K562 (cell line): ENCODE results near the gene ROPN1B. TPM values are rescaled to one million over a fixed set of nuclear protein-coding genes. Genes with fewer than 3 reads are reported as not detected.

ENCODE experiments used
- CHD1 ChIP-seq: fragments of 200-600 bp; sonication (generic); IDR thresholded peaks from one replicate; pipeline ENCODE4 v1.6.1; 2012; ENCODE audit warnings: mild to moderate bottlenecking, moderate library complexity, low read length, inconsistent platforms
- EGR1 ChIP-seq: fragments of 450-650 bp; conservative IDR thresholded peaks from 2 replicates; pipeline ENCODE4 v1.6.1; 2017; ENCODE audit warnings: mild to moderate bottlenecking
- ELF1 ChIP-seq: fragments of 200-800 bp; sonication (Bioruptor generic); IDR thresholded peaks from 2 replicates; pipeline ENCODE4 v1.6.1; 2016; ENCODE audit warnings: missing genetic modification characterization, missing compliant biosample characterization
- ETV5 ChIP-seq: sonication (generic); formaldehyde crosslinking; IDR thresholded peaks from 2 replicates; pipeline ENCODE4 v1.4.0; 2020; ENCODE audit warnings: low read depth, mild to moderate bottlenecking, missing genetic modification reagents
- KAT7 ChIP-seq: sonication (generic); formaldehyde crosslinking; IDR thresholded peaks from 2 replicates; pipeline ENCODE4 v1.8.0; 2022; ENCODE audit warnings: missing genetic modification reagents, mild to moderate bottlenecking, borderline replicate concordance
- MYNN ChIP-seq, 2 experiments: sonication (generic); formaldehyde crosslinking in 1 of 2; IDR thresholded peaks; 2 replicates each; pipeline versions ENCODE4 v1.5.0 to v1.6.1; 2016 to 2020; ENCODE audit warnings: antibody characterized with exemption in 1 of 2, missing genetic modification reagents in 1 of 2
- NR2C1 ChIP-seq, 2 experiments: fragments of 450-650 bp; IDR thresholded peaks; 2 replicates each; pipeline ENCODE4 v1.6.1; 2017; ENCODE audit warnings: mild to moderate bottlenecking in 2 of 2, antibody characterized with exemption in 1 of 2, inconsistent platforms in 1 of 2, missing compliant biosample characterization in 1 of 2, missing genetic modification characterization in 1 of 2
- POLR2A ChIP-seq: fragments of 450-650 bp; conservative IDR thresholded peaks from 2 replicates; pipeline ENCODE4 v1.6.1; 2016
- POLR2H ChIP-seq: IDR thresholded peaks from 2 replicates; pipeline ENCODE4 v1.6.1; 2016; ENCODE audit warnings: missing genetic modification characterization, low read depth, mild to moderate bottlenecking, control low read depth, missing compliant biosample characterization, moderate library complexity
- SIRT6 ChIP-seq: IDR thresholded peaks from one replicate; pipeline ENCODE4 v1.6.1; 2012; ENCODE audit warnings: low read depth, mild to moderate bottlenecking, control low read depth, inconsistent platforms, low read length, moderate library complexity
- TAF1 ChIP-seq: IDR thresholded peaks from 2 replicates; pipeline ENCODE4 v1.6.1; 2011; ENCODE audit warnings: mild to moderate bottlenecking, low read length, moderate library complexity; ENCODE audit not compliant: insufficient read depth, control insufficient read depth, severe bottlenecking; ENCODE audit errors: extremely low read depth
- TCF7L2 ChIP-seq: fragments of 150-350 bp; IDR thresholded peaks from 2 replicates; pipeline ENCODE4 v1.6.1; 2016; ENCODE audit warnings: low read depth, mild to moderate bottlenecking, low read length, moderate library complexity
- ZFX ChIP-seq: sonication (generic); formaldehyde crosslinking; IDR thresholded peaks from 2 replicates; pipeline ENCODE4 v1.8.0; 2022; ENCODE audit warnings: mild to moderate bottlenecking, missing genetic modification reagents, moderate library complexity
- ZNF12 ChIP-seq: sonication (generic); formaldehyde crosslinking; IDR thresholded peaks from 2 replicates; pipeline ENCODE4 v1.4.0; 2020; ENCODE audit warnings: mild to moderate bottlenecking, missing genetic modification reagents
- ZNF146 ChIP-seq: IDR thresholded peaks from one replicate; pipeline ENCODE4 v1.6.1; 2018; ENCODE audit warnings: missing compliant biosample characterization; ENCODE audit not compliant: unreplicated experiment
- ZNF324 ChIP-seq: fragments of 250-450 bp; sonication (Bioruptor Pico); IDR thresholded peaks from 2 replicates; pipeline ENCODE4 v1.4.0; 2020; ENCODE audit warnings: mild to moderate bottlenecking
- ZNF507 ChIP-seq: conservative IDR thresholded peaks from 2 replicates; pipeline ENCODE4 v1.6.1; 2017; ENCODE audit warnings: missing genetic modification characterization, missing compliant biosample characterization
- ZNF830 ChIP-seq: fragments of 250-450 bp; sonication (Bioruptor Pico); IDR thresholded peaks from 2 replicates; pipeline ENCODE4 v1.5.0; 2021; ENCODE audit warnings: mild to moderate bottlenecking
- polyA plus RNA-seq, 8 experiments: library from polyadenylated mRNA; depleted of rRNA in 4 of 8; stranded (reverse) in 5 of 8; unstranded in 3 of 8; fragments of >200 nt; fragmentation: Nextera tagmentation in 2 of 8; fragmentation: Illumina TruSeq in 1 of 8; extraction: Ambion mirVana in 2 of 8; extraction: Trizol in 1 of 8; gene quantifications; 2 replicates each; pipeline versions ENCODE4 v1.2.1 to v1.2.3, GENCODE V29; 2011 to 2014; ENCODE audit warnings: inconsistent platforms in 1 of 8, missing spikeins in 1 of 8
- total RNA-seq, 7 experiments: library from RNA; depleted of rRNA in 6 of 7; stranded (reverse); fragments of >200 nt in 6 of 7; fragmentation: Illumina TruSeq in 2 of 7; extraction: Trizol in 2 of 7; gene quantifications; 2 replicates each; pipeline versions ENCODE4 v1.2.1 to v1.2.3, GENCODE V29; 2011 to 2021; ENCODE audit warnings: low replicate concordance in 1 of 7
- TF ChIP-seq, protein P1 (sequence below): sonication (generic); formaldehyde crosslinking; IDR thresholded peaks from 2 replicates; pipeline ENCODE4 v1.4.0; 2020; ENCODE audit warnings: mild to moderate bottlenecking, missing genetic modification reagents
- TF ChIP-seq, protein P2 (sequence below), 3 experiments: fragments of 200-800 bp in 1 of 3; fragments of 250-450 bp in 1 of 3; fragments of 450-650 bp in 1 of 3; sonication (Bioruptor Pico) in 1 of 3; sonication (Bioruptor generic) in 1 of 3; formaldehyde crosslinking in 1 of 3; IDR thresholded peaks; 2 replicates each; pipeline versions ENCODE4 v1.6.1 to v1.8.0; 2016 to 2022; ENCODE audit warnings: mild to moderate bottlenecking in 2 of 3, missing genetic modification characterization in 2 of 3, missing compliant biosample characterization in 1 of 3, moderate library complexity in 1 of 3
- TF ChIP-seq, protein P3 (sequence below): fragments of 250-450 bp; sonication (Bioruptor Pico); IDR thresholded peaks from 2 replicates; pipeline ENCODE4 v1.4.0; 2020

ROPN1B gene
- total and polyA plus RNA-seq, 9 of the 15 experiments (the other 6 are each of a cell fraction or from before 2014, with no cell fraction given) = not detected

DNA sequence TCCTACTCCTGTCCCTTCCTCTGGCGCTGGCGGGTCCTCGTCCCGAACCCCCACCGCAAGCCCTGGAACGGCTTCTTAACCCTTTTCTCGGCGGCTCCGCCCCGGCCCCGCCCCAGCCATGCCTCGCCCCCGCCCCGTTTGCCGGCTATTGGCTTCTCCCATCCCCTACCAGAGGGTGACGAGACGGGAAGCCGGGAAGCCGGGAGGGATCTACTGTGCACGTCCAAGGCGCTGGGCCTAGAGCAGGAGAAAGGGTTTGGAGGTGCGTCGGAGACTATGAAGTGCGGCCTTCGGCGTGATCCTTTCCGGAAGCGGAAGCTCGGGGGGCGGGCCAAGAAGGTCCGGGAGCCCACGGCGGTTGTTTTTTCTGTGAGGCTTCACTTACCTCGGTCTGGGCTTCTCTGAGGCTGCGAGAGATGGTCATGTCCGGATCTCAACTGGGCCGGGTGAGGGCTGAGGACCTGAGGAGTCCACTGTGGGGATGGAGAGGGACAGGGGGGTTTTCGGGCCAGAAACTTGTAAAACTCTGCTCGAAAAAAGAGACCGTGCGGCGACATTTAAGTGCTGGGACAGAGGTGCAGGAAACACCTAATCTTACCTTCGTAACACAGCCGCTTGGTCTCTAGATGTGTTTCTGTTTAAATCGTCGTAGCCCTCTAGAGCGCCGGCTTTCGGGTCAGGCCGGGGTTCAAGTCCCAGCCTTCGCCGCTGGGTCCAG lies 21.4 kb downstream of the ROPN1B start (continued):
- TF ChIP-seq, protein P1, sequence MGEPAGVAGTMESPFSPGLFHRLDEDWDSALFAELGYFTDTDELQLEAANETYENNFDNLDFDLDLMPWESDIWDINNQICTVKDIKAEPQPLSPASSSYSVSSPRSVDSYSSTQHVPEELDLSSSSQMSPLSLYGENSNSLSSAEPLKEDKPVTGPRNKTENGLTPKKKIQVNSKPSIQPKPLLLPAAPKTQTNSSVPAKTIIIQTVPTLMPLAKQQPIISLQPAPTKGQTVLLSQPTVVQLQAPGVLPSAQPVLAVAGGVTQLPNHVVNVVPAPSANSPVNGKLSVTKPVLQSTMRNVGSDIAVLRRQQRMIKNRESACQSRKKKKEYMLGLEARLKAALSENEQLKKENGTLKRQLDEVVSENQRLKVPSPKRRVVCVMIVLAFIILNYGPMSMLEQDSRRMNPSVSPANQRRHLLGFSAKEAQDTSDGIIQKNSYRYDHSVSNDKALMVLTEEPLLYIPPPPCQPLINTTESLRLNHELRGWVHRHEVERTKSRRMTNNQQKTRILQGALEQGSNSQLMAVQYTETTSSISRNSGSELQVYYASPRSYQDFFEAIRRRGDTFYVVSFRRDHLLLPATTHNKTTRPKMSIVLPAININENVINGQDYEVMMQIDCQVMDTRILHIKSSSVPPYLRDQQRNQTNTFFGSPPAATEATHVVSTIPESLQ (CRISPR knock-in tag) = no peak
- TF ChIP-seq ZNF12 (CRISPR knock-in tag) (no peak), CHD1 (no peak), ZNF324 (no peak), TAF1 (peak; percentile 16), NR2C1 (IDR thresholded peaks at IDR 0.05) (no peak), NR2C1 (tag; IDR thresholded peaks at IDR 0.05) (no peak; the same call in 1 of the 2 replicates), ETV5 (no peak), POLR2H (tag) (peak; percentile 27; the same call in 1 of the 2 replicates), ZNF830 (CRISPR knock-in tag) (no peak), MYNN (IDR thresholded peaks at IDR 0.05) (no peak), MYNN (CRISPR knock-in tag; IDR thresholded peaks at IDR 0.05) (no peak), TCF7L2 (no peak), POLR2A (peak; percentile 46; the same call in 1 of the 2 replicates), ZNF507 (tag) (no peak), KAT7 (CRISPR knock-in tag) (no peak), ZFX (CRISPR knock-in tag) (peak; percentile 37; the same call in 1 of the 2 replicates), SIRT6 (no peak), ZNF146 (CRISPR knock-in tag) (no peak), ELF1 (tag) (peak; percentile 28; the same call in 1 of the 2 replicates), EGR1 (0 out of 2 replicates have a peak, but pooled peaks have one; percentile 11)
- TF ChIP-seq, protein P2, sequence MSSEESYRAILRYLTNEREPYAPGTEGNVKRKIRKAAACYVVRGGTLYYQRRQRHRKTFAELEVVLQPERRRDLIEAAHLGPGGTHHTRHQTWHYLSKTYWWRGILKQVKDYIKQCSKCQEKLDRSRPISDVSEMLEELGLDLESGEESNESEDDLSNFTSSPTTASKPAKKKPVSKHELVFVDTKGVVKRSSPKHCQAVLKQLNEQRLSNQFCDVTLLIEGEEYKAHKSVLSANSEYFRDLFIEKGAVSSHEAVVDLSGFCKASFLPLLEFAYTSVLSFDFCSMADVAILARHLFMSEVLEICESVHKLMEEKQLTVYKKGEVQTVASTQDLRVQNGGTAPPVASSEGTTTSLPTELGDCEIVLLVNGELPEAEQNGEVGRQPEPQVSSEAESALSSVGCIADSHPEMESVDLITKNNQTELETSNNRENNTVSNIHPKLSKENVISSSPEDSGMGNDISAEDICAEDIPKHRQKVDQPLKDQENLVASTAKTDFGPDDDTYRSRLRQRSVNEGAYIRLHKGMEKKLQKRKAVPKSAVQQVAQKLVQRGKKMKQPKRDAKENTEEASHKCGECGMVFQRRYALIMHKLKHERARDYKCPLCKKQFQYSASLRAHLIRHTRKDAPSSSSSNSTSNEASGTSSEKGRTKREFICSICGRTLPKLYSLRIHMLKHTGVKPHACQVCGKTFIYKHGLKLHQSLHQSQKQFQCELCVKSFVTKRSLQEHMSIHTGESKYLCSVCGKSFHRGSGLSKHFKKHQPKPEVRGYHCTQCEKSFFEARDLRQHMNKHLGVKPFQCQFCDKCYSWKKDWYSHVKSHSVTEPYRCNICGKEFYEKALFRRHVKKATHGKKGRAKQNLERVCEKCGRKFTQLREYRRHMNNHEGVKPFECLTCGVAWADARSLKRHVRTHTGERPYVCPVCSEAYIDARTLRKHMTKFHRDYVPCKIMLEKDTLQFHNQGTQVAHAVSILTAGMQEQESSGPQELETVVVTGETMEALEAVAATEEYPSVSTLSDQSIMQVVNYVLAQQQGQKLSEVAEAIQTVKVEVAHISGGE (CRISPR knock-in tag; IDR thresholded peaks at IDR 0.05) = peak in 2 of 3 experiments; percentile 42 to 94; a peak in 3 of 6 replicates
- TF ChIP-seq, protein P3, sequence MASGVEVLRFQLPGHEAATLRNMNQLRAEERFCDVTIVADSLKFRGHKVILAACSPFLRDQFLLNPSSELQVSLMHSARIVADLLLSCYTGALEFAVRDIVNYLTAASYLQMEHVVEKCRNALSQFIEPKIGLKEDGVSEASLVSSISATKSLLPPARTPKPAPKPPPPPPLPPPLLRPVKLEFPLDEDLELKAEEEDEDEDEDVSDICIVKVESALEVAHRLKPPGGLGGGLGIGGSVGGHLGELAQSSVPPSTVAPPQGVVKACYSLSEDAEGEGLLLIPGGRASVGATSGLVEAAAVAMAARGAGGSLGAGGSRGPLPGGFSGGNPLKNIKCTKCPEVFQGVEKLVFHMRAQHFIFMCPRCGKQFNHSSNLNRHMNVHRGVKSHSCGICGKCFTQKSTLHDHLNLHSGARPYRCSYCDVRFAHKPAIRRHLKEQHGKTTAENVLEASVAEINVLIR (CRISPR knock-in tag) = no peak
